GM21723 (cell line): ENCODE results near the gene IDH3G.

Source experiments
- ATAC-seq: cut with Tn5 transposase; IDR thresholded peaks from one replicate; pipeline ENCODE4 v1.9.1; 2021; ENCODE audit warnings: mild to moderate bottlenecking, moderate library complexity; ENCODE audit not compliant: unreplicated experiment

The IDH3G gene

GRCh38 chrX:153773741-153774575 lies 20.2 kb downstream of the IDH3G start:
- no peak for ATAC-seq

DNA sequence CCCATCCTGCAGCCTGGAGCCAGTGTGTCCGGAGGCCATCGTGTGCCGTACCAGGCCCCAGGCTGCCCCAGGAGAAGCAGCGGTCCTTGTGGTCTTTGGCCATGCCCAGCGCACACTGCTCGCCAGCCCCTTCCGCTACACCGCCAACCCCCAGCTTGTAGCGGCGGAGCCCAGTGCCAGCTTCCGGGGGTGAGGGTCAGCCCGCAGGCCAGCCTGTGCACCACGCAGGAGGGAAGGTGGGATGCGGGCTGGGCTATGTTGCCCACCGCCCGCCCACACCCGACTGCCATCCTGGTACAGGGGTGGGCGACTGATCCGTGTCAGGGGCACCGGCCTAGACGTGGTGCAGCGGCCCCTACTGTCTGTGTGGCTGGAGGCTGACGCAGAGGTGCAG lies 21.0 kb downstream of the IDH3G start:
- no peak for ATAC-seq

DNA sequence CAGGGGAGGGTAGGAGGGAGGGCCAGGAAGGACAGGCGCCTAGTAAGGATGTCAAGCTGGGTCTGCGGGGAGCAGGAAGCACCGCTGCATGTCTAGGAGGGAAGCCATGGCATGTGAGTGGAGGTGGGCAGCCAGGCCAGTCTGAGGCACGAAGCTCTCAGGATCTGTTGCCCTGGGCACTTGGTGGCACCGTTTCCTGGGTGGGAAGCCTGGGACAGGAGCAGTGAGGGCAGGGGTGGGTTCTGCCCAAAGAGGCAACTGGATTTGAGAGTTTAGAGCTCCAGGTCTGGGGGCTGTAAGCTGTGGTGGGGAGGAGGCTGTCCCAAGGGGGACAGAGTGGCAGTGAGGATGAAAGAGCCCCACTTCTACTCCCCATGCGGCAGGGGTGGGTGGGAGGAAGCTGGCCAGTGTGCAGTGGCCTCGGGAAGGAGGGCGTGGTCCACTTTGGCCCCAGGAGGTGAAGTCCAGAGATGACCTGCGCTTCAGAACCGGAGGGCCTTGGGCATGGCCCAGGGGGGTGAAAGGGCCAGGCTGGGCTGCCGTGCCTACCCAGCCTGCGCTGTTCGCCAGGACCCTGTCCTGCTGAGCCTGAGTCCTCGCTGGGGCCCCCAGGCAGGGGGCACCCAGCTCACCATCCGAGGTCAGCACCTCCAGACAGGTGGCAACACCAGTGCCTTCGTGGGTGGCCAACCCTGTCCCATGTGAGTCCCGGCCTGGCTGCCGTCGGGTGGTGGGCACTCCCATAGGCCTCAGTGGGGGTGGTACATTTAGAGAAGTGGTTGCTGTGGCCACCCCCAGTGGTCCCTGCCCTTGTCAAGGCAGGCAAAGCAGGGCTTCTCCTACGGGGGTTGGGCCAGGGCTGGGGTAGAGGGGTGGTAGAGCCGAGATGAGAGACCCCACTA lies 21.6 kb downstream of the IDH3G start:
- no peak for ATAC-seq

- ATAC-seq, result no peak
Observed at GRCh38 chrX:153771415-153772315, 22.5 kb downstream of the IDH3G start.

DNA sequence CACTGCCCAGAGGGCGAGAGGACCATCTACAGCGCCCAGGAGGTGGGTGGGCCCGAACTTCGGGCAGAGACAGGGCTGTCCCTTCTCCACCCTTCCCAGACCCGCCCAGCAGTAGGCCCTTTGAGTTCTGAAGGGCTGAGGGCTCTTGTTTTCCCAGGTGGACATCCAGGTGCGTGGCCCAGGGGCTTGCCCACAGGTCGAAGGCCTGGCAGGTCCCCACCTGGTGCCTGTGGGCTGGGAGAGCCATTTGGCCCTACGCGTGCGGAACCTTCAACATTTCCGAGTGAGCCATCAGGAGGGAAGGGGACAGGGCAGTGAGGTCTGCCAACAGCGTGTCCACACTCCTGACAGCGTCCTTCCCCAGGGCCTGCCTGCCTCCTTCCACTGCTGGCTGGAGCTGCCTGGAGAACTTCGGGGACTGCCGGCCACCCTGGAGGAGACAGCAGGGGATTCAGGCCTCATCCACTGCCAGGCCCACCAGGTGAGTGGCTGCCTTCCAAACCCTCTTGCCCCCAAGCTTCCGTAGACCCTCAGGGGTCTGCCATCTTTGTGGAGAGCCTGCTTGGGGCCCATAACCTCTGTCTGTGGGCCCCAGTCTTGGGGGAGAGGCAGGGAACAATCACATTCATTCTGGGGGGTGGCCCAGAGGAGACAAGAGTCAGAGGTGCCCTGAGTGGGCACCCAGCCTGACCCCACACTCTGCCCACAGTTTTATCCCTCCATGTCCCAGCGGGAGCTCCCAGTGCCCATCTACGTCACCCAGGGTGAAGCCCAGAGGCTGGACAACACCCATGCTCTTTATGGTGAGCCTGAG lies 23.4 kb downstream of the IDH3G start:
- ATAC-seq, result no peak

DNA sequence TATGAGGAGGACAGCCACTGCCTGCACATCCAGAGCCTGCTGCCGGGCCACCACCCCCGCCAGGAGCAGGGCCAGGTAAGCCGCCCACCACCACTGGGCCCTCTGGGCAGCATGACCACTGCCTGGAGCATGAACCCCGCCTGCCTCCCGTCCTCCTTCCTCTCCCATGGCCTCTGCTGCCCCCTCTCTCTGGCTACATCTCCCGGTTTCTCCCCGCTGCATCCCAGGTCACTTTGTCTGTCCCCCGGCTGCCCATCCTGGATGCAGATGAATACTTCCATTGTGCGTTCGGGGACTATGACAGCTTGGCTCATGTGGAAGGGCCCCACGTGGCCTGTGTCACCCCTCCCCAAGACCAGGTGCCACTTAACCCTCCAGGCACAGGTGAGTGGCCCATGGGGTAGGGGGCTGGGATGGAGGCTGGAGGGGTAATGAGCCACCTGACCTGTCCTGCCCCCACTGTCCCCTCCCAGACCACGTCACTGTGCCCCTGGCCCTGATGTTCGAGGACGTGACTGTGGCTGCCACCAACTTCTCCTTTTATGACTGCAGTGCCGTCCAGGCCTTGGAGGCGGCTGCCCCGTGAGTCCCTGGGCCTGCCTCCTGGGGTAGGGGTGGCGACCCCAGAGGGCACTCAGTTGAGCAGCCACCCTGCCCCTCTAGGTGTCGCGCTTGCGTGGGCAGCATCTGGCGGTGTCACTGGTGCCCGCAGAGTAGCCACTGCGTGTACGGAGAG lies 24.1 kb downstream of the IDH3G start:
- no peak for ATAC-seq

DNA sequence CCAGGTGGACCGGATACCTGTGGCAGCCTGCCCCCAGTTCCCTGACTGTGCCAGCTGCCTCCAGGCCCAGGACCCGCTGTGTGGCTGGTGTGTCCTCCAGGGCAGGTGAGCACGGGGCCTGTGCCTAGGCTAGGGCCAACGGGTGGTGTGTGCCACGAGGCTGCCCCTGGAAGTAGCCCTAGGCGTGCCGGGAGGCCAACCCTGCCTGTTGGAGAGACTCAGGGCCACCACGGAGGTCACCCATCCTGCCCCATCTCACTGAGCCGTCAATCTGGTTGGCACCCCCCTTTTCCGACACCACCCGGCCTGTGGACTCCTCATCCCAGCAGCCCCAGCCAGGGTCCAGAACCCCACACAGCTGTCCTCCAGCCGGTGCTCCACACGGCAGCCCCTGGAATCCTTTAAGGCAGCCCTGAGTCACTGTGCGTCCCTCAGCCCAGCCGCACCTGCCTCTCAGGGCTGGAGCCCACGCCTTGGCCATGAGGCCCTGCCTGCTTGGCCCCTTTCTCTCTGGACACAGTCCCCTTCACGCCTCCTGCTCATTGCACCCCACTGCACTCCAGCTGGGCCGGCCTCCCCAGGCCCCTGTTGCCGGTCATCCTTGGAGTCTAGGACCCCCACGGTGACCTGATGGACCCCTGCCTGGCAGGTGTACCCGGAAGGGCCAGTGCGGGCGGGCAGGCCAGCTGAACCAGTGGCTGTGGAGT lies 24.9 kb downstream of the IDH3G start:
- no peak for ATAC-seq

DNA sequence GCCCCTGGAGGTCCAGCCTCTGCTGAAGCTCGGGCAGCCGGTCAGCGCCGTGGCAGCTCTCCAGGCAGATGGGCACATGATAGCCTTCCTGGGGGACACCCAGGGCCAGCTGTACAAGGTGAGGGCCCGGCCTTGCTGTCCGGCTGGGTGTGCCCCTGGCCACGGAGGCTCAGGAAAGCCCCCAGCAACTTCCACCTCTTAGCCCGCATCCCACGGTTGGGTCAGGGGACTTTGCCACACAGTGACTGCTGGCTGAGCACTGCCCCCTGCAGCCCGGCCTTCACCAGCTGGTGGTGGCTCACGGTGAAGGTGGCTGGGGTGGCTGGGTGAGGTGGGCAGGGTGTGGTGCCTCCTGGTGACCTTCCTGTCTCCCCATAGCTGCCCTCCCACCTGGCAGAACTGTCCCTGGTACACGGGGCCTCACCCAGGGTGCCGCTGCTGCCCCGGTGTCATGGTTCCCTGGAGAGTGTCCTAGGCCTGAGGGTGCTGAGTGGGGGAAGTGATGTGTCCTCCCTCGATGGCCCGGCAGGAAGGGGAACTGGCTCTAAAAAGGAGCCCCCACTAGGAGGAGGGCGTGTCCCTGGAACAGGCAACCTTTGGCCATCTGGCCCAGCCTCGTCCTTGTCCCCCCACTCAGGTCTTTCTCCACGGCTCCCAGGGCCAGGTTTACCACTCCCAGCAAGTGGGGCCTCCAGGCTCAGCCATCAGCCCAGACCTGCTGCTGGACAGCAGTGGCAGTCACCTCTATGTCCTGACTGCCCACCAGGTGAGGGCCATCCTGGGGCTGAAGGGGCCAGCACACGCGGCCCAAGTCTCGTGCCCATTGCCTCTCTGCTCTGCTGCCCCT lies 25.6 kb downstream of the IDH3G start:
- ATAC-seq, result no peak

DNA sequence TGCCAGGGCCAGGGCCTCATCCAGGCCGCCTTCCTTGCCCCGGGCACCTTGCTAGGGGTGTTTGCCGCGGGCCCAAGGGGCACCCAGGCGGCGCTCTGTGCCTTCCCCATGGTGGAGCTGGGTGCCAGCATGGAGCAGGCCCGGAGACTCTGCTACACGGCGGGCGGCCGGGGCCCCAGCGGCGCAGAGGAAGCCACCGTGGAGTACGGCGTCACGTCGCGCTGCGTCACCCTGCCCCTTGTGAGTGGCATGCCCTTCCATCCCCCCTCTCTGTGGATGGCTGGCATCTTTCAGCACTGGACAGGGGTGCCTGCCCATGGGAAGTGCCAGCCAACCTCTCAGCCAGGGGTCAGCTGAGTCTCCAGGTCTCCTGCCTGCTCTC lies 26.5 kb downstream of the IDH3G start:
- no peak for ATAC-seq

- ATAC-seq, result no peak
Observed at GRCh38 chrX:153766871-153767673, 27.1 kb downstream of the IDH3G start.

DNA sequence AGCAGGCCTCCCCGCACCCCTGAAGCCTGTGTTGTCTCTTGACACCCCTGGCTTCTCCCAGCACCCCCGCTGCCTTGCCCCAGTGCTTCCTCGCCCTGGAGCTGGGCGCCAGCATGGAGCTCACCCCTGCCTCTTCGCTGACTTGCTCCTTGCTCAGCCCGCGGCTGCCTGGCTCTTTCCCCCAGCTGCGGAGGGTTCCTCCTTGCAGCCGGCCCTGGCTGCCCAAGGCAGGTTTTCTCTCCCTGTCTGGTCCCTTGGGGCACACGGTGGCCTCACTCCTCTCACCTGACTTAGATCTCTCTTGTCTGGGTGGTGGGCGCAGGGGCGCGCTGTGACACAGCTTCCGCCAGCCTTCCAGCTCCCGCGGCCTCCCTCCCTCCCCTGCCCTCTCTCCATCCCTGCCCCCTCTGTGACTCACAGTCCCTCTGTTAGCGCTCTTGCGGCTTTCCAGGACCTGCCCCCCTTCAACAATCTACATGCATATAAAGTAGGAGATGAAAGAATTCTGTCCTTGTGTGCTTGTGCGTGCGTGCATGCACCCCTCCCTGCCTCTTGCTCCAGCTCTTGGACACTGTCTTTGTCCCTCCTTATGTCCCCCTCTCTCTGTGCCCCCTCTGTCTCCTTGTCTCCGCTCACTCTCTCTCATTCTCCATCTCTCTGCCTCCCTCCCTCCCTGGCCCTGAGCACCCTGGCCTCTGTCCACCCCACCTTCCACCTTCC lies 27.9 kb downstream of the IDH3G start:
- no peak for ATAC-seq

GRCh38 chrX:153765138-153766079 lies 28.8 kb downstream of the IDH3G start:
- no peak for ATAC-seq

DNA sequence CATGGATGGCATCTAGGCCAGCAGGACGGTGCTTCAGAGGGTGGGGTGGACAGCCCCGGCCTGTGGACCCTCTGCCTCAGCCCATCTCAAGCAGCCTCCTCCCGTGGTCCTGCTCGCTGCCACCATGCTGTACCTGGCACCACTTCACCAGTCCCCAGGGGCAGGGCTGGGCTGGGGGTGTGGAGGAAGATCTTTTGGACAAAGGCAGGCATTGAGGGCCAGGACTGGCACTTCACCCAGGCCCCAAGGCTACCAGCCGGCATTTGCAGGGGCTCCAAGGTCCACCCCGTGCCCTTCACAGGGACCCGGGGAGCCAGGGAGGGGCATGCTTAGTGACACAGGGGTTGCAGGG lies 29.4 kb downstream of the IDH3G start:
- no peak for ATAC-seq

DNA sequence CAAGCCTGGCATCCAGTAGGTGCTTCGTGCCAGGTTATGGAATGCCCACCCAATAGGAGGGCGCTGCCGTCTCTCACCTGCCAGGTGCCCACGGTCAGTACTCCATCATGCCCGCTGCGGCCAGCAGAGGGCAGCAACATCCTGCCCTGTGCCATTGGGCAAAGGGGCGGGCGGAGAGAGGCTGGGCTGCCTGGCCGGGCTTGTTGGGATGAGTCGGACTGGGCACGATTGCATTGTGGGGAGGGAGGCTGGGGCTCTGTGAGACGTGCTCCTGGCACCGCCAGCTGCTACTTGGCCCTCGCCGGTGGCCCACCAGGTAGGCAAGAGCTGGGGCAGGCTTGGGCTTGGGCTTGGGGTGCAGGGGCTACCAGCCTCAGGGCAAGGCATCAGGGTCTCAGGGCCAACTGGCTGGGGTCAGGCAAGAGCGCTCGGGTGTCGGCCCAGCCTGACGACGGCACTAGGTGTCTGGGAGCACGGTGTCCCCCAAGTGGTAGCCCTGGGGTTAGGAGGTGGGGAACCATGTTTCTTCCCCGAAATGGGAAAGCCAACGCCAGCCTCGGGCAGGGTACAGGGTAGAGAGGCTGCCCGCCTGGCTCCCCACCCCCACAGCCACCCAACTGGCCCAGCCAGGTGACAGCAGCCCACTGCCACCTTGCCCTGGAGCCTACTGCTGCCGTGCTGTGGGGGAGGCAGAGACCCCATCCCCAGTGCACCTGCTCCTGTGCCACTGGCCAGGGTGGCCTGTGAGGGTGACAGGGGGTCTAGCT lies 30.0 kb downstream of the IDH3G start, which contains the start of gene PLXNB3:
TSS of gene PLXNB3 (plus strand) at position 261 of the 767 bp plus-strand sequence. CDS start 1,287 bp downstream, outside the sequence.
- ATAC-seq, result peak; percentile 64
